ENCODE results near the gene PDGFB.

Gene PDGFB

DNA sequence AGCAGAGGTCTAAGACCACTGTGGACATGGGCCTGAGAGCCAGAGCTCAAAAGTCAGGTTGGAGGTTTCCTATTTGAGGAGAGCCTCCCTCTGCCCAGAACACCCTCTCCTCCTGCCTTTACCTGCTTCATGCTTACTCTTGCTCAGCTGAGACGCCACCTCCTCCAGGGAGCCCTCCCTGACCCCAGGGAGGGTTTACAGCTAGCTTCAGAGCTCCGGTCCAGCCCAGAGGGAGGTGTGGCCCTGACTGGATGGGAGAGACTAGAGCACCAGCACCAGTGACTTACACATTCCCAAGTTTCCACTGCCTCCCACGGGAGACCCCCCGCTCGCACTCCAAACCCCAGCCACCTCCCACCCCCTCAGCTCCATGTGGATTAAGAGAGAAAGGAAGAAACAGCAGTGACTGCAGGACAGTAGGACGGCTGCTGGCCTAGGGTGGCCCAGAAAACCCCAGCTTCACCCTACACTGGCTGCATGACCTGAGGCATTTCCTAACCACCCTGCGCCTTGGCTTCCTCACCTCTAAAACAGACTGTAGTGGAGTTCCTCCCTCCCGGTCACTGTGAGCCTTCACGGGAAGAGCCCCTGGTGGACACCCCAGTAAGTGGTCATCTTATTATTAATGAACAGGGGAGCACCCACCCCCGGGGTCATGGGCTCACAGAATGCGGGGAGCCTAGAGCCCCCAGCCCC is 24.5 kb upstream of the PDGFB start:
- H3K4me1 ChIP-seq, result no peaks in the 10 kb centered on the region
- no peak overlapping the region for H3K27ac ChIP-seq
- H3K36me3 ChIP-seq, result no peaks in the 10 kb centered on the region
- H3K9me3 ChIP-seq, result no peaks in the 10 kb centered on the region
- intact Hi-C loops (cut with DNase I; ENCODE audit: low total_unique reads), result no loop called here
- TF ChIP-seq CTCF (IDR thresholded peaks at IDR 0.05), result no peak
- no peak overlapping the region for H3K4me3 ChIP-seq
- DNase-seq, result no peak
- peaks cover 0 to 3% of the 10 kb centered on the region in 2 donors for H3K27me3 ChIP-seq

GRCh38 chr22:39268645-39269044 is 23.9 kb upstream of the PDGFB start:
- H3K4me3 ChIP-seq, result no peak overlapping the region
- DNase-seq, result no peak
- no peak for TF ChIP-seq CTCF (IDR thresholded peaks at IDR 0.05)
- no peaks in the 10 kb centered on the region for H3K27me3 ChIP-seq
- H3K4me1 ChIP-seq, result no peaks in the 10 kb centered on the region
- no peaks in the 10 kb centered on the region for H3K9me3 ChIP-seq
- no peaks in the 10 kb centered on the region for H3K36me3 ChIP-seq
- intact Hi-C loops (cut with DNase I; ENCODE audit: low total_unique reads), result no loop called here
- no peak overlapping the region for H3K27ac ChIP-seq

DNA sequence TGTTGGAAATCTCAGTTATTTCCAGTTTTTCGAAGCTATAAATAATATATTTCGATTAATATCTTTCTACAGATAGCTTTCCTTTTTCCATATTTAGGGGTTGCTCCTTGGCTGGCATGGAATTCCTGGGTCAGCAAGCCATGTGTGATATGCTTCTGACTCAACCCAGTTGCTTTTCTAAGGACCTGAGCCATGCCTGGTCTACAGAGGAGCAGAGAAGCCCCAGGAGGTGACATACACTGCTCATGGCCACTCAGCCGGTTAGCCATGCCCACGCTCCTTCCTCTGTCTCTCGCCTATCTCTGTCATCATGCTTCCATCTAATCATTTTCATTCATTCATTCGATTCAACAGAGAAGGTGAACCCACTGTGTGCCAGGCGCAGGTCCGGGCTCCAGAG is 23.2 kb upstream of the PDGFB start:
- intact Hi-C loops (cut with DNase I; ENCODE audit: low total_unique reads), result no loop called here
- H3K9me3 ChIP-seq, result no peaks in the 10 kb centered on the region
- H3K27ac ChIP-seq, result no peak overlapping the region
- no peak for DNase-seq
- no peaks in the 10 kb centered on the region for H3K27me3 ChIP-seq
- no peaks in the 10 kb centered on the region for H3K4me1 ChIP-seq
- TF ChIP-seq CTCF (IDR thresholded peaks at IDR 0.05), result no peak
- H3K4me3 ChIP-seq, result no peak overlapping the region
- H3K36me3 ChIP-seq, result no peaks in the 10 kb centered on the region

- no peak overlapping the region for H3K4me3 ChIP-seq
- H3K9me3 ChIP-seq, result peaks cover 2 to 10% (median 7%) of the 10 kb centered on the region in 3 donors
- H3K27me3 ChIP-seq, result no peaks in the 10 kb centered on the region
- intact Hi-C loops (cut with DNase I; ENCODE audit: low total_unique reads), result no loop called here
- no peak overlapping the region for H3K27ac ChIP-seq
- H3K4me1 ChIP-seq, result no peaks in the 10 kb centered on the region
- peak in 1 of 2 donors; percentile 62 for DNase-seq
- no peaks in the 10 kb centered on the region for H3K36me3 ChIP-seq
- no peak for TF ChIP-seq CTCF (IDR thresholded peaks at IDR 0.05)
These were observed 21.7 kb upstream of the PDGFB start for GRCh38 chr22:39266398-39267030.

GRCh38 chr22:39265143-39265886 is 20.5 kb upstream of the PDGFB start:
- no peak for TF ChIP-seq CTCF (IDR thresholded peaks at IDR 0.05)
- no peak overlapping the region for H3K27ac ChIP-seq
- peaks cover 3 to 21% (median 12%) of the 10 kb centered on the region in 3 donors for H3K9me3 ChIP-seq
- H3K36me3 ChIP-seq, result no peaks in the 10 kb centered on the region
- intact Hi-C loops (cut with DNase I; ENCODE audit: low total_unique reads), result no loop called here
- H3K4me3 ChIP-seq, result no peak overlapping the region
- no peaks in the 10 kb centered on the region for H3K4me1 ChIP-seq
- no peaks in the 10 kb centered on the region for H3K27me3 ChIP-seq
- DNase-seq, result no peak

All from tibial artery (tissue), 4 donors.